ENCODE results near the gene ADGRD1.

Gene ADGRD1

GRCh38 chr12:131045705-131046460 is 92.2 kb downstream of the ADGRD1 start:
- DNase-seq: no peak

GRCh38 chr12:131046813-131047788 is 93.4 kb downstream of the ADGRD1 start:
- no peak for DNase-seq

GRCh38 chr12:131047789-131048610 is 94.3 kb downstream of the ADGRD1 start:
- DNase-seq: no peak

DNA sequence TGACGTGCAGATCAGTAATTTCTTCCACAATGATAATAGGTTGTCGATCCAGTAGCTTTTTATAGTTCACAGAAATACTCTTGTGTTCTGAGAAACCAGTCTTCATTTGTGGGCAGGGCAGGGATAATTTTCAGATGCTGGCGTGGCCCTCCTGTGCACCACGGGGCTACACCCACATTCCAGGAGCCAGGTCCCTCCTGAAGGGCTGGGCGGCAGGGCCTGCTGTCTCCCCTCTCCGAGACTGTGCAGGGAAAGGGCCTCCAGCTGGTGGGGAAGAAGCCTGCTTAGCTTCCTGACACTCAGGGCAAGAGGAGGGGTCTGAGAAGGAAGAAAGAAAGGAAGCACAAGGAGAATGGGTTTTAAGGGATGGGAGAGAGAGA is 94.9 kb downstream of the ADGRD1 start:
- DNase-seq: no peak

GRCh38 chr12:131049002-131049401 is 95.3 kb downstream of the ADGRD1 start:
- DNase-seq: no peak

GRCh38 chr12:131049549-131050339 is 96.0 kb downstream of the ADGRD1 start:
- no peak for DNase-seq

DNA sequence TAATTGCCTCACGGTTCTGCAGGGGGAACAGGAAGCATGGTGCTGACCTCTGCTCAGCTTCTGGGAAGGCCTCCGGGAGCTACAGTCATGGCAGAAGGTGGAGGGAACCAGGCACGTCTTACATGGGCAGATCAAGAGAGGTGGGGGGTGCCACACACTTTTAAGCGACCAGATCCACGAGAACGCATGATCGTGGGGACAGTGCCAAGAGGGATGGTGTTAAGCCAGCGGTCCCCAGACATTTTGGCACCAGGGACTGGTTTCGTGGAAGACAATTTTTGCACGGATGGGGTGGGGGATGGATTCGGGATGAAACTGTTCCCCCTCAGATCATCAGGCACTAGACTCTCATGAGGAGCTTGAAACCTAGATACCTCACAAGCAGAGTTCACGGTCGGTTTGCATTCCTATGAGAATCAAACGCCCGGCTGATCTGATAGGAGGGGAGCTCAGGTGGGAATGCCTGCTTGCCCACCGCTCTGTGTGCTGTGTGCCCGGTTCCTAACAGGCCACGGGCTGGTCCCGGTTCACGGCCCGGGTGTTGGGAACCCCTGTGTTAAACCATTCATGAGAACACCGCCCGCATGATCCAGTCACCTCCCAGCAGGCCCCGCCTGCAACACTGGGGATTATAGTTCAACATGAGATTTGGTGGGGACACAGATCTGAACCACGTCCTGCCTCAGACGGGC is 96.9 kb downstream of the ADGRD1 start:
- DNase-seq: no peak

GRCh38 chr12:131051155-131051473 is 97.4 kb downstream of the ADGRD1 start:
- DNase-seq: no peak

GRCh38 chr12:131052063-131052781 is 98.5 kb downstream of the ADGRD1 start:
- no peak for DNase-seq

GRCh38 chr12:131052929-131053328 is 99.2 kb downstream of the ADGRD1 start:
- DNase-seq: no peak

DNA sequence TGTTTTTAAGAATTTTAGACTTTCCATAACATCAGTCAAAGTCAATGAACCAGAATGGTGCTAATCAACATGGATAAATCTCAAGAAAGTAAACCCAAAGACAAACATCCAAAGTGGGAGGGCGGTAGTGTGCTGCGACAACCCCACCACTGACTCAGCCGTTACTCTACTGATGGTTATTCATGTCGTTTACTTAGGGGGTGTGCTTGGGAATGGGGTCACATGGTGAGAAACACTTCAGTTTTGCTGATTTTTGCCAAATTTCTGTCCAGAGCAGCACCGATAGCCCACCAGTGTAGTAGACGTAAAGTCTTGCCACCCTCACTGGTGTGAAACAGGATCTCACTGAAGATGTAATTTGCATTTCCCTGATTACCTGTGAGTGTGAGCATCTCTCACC is 99.9 kb downstream of the ADGRD1 start:
- DNase-seq: no peak

- DNase-seq: no peak
Measured at GRCh38 chr12:131054345-131055092, 100.8 kb downstream of the ADGRD1 start.

- no peak for DNase-seq
Measured at GRCh38 chr12:131055093-131055465, 101.4 kb downstream of the ADGRD1 start.

DNA sequence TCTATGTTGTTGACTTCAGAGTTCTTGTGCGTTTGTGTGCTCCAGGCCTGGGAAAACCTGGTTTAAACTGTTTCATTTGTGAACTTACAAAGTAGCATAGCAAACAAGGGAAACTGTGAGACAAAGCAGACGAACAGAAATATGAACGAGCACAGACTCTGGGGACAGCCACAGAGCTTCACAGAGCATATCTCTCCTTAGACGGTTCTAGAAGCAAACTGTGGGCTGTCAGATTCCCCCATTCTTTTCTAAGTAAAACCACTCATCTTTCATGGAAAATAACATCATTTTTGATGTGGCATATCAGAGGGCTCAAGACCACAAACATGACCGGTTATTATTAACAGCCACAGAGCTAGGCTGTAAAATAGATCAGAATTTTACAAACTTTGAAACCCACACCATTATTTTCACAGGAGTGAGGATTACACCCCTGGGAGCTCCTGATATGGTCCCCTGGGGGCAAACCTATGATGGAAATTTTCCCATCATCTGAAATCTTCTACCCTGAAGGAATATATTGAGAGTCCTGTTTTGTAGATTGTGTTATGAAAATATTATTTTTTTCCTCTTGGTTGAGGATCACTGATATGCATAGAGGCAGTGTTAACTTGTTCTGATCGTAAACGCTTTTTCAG is 102.0 kb downstream of the ADGRD1 start:
- DNase-seq: no peak

DNA sequence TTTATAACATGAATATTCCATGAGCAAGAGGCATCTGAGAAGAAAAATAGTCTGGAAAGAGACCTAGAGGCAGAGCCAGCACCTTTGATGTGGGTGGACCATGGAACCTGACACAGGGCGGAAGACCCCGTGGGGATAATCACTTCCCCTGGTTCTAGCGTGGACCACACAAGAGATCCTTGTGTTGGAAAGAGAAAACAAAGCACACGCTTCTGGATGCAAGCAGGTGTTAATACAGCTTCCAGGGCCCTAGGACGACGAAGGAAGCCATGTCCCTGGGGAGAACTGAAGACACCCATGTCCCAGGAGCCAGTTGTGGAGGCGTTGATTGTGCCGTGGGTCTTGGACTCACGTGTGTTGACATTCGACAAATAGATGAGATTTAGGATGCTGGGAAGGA is 102.9 kb downstream of the ADGRD1 start:
- DNase-seq: no peak

GRCh38 chr12:131057211-131057721 is 103.6 kb downstream of the ADGRD1 start:
- no peak for DNase-seq

- no peak for DNase-seq
Measured at GRCh38 chr12:131057722-131058515, 104.2 kb downstream of the ADGRD1 start.

GRCh38 chr12:131058700-131059099 is 105.0 kb downstream of the ADGRD1 start:
- DNase-seq: no peak

Data from CD4-positive, alpha-beta T cell treated with Interleukin-10 for 1 hour (primary cell).